ENCODE data around the gene PRAMEF14.
"Not testable (repeated sequence)": the region's sequence is repeated elsewhere in the genome, so short reads cannot be mapped to it uniquely, and the experiment has no call there.

PRAMEF14 gene, protein sequence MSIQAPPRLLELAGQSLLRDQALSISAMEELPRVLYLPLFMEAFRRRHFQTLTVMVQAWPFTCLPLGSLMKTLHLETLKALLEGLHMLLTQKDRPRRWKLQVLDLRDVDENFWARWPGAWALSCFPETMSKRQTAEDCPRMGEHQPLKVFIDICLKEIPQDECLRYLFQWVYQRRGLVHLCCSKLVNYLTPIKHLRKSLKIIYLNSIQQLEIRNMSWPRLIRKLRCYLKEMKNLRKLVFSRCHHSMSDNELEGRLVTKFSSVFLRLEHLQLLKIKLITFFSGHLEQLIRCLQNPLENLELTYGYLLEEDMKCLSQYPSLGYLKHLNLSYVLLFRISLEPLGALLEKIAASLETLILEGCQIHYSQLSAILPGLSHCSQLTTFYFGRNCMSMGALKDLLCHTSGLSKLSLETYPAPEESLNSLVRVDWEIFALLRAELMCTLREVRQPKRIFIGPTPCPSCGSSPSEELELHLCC

DNA sequence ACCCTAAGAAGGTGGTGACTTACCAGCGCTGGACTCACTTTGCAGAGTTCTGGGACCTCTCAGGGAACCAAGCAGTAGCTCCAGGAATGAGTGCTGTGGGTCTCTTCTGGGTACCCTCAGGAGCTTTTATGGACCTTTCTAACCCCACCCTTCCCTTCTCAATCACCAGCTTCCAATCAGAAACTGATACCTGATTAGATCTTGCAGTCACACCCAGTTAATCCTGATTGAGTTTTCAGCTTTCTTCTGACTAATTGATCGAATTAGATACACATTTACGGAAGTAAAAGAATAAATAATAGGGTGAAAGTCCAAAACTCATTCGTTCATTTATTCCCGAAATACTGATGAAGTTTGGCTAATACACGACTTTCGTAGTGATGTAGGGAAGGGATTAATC is at the start of gene PRAMEF14:
TSS of gene PRAMEF14 (minus strand) at position 101 of the 400 bp plus-strand sequence. CDS start 1,820 bp downstream, outside the sequence.
- DNase-seq, result not testable (repeated sequence)

DNA sequence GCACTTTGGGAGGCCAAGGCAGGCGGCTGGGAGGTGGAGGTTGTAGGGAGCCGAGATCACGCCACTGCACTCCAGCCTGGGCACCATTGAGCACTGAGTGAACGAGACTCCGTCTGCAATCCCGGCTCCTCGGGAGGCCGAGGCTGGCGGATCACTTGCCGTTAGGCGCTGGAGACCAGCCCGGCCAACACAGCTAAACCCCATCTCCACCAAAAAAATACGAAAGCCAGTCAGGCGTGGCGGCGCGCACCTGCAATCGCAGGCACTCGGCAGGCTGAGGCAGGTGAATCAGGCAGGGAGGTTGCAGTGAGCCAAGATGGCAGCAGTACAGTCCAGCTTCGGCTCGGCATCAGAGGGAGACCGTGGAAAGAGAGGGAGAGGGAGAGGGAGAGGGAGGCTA is 48.4 kb upstream of the PRAMEF14 start:
- not testable (repeated sequence) for DNase-seq

DNA sequence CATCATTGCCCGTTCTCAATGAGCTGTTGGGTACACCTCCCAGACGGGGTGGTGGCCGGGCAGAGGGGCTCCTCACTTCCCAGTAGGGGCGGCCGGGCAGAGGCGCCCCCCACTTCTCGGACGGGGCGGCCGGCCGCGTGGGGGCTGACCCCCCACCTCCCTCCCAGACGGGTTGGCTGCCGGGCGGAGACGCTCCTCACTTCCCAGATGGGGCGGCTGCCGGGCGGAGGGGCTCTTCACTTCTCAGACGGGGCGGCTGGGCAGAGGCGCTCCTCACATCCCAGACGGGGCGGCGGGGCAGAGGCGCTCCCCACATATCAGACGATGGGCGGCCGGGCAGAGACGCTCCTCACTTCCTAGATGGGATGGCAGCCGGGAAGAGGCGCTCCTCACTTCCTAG is 47.8 kb upstream of the PRAMEF14 start:
- DNase-seq, result not testable (repeated sequence)

DNA sequence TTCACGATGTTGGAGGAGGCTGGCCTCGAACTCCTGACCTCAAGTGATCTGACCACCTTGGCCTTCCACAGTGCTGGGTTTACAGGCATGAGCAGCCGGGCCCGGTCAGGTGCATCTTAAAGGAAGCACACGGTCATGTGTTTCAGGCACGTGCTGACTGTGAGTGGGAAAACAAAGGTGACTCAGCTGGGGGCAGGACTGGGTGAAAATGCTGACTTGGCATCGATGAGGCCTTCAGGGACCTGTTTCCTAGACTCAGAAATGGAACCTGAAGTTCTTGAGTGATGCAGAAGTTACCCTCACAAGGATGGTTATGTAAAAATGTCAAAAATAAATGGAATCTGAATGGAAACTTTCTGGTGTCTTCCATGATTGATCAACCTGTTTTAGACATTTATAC is 46.1 kb upstream of the PRAMEF14 start:
- not testable (repeated sequence) for DNase-seq

DNA sequence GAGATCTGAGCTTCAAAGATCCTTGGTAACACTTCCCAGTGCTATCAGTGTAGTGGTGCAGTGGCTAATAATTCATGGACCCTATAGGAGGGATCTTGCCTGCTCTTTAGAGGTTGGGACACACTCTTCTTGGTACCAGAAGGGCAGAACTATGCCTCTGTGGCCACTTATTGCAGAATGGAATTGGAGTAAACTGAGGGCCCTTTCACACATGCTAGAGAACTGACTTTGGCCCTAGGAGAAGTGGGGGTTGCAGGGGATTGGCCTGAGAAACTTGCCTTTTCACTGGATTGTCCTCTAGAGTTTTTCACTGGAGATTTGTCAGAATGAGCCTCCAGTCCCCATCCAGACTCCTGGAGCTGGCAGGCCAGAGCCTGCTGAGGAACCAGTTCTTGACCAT is 42.4 kb upstream of the PRAMEF14 start, which contains the start of gene PRAMEF17:
TSS of gene PRAMEF17 (plus strand) at position 301 of the 400 bp plus-strand sequence. CDS start at position 327, 26 bp downstream.
- not testable (repeated sequence) for DNase-seq

DNA sequence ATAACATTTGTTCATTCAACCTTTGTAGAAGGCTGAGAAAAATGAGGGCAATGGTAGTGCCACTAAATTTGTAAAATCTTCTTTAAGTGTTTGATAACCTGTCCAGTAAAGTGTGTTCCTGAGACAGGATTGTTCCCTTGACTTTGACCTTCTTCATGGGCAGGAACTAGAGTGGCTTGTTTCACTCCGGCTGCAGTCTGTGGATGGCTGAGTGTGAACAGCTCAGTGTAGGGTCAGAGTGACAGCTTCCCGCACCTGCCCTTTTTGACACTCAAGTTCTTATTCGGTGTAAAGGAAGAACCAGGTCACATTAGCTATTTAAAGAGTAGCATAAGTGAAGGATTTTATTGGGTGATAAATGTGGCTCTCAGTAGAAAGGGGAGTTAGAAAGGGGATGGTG is 33.4 kb upstream of the PRAMEF14 start:
- DNase-seq, result not testable (repeated sequence)

DNA sequence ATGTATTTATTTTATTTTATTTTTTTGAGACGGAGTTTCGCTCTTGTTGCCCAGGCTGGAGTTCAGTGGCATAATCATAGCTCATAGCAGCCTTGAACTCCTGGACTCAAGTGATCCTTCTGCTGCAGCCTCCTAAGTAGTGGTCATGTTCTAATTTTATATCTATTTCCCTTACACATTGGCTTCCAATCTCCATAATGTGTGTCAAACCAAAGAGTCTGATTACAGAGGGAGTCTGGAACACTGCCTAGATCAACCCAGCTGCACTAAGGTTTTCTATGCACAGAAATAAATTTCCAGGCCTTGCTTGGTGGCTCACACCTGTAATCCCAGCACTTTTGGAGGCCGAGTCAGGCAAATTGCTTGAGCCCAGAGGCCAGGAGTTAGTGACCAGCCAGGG is 32.0 kb upstream of the PRAMEF14 start:
- not testable (repeated sequence) for DNase-seq

DNA sequence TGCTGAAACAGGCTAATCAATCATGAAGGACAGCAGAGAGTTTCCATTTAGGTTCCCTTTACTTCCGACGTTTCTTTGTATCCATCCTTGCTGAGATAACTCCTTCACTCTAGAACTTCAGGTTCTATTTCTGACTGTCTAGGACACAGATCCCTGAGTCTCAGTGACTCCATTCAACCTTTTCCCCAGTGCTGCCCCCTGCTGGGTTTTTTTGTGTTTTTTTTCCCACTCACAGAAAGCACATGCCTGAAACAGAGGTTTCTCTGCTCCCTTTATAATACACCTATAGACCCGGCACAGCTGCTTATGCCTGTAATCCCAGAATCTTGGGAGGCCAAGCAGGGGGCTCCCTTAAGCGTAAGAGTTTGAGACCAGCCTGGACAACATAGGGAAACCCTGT is 21.6 kb upstream of the PRAMEF14 start:
- peak; percentile 31 for DNase-seq

DNA sequence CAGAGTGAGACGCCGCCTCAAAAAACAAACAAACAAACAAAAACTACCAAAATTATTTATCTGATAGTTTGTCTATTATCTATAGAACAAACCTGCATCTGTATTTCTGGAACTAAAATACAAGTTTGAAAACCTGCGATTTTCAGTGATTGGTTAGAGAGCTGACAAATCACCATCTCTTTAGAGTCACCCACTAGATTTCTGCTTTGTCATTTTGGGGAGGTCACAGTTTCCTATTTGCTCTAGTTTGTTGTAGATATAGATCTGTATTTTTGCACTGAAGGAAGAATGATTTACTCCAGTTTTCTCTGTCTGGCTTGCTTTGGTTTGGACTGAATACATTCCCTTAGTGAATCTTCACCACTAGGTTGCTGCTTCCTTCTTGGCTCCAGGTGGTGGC is 19.6 kb upstream of the PRAMEF14 start:
- not testable (repeated sequence) for DNase-seq

DNA sequence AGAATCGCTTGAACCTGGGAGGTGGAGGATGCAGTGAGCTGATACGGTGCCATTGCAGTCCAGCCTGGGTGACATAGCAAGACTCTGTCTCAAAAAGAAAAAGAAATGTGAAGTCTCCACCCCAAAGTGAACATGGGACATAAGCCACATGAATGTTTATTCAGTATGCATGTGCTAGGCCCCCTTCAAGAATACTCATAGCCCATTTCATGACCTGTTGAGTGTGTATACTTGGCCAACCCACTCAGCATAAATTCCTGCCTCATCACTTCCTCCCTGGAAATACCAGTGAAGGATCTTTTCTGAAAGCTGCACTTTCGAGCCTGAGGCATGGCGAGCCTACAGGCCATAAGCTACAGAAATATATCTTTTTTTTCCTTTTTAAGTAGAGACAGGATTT is 18.0 kb upstream of the PRAMEF14 start:
- DNase-seq, result not testable (repeated sequence)

DNA sequence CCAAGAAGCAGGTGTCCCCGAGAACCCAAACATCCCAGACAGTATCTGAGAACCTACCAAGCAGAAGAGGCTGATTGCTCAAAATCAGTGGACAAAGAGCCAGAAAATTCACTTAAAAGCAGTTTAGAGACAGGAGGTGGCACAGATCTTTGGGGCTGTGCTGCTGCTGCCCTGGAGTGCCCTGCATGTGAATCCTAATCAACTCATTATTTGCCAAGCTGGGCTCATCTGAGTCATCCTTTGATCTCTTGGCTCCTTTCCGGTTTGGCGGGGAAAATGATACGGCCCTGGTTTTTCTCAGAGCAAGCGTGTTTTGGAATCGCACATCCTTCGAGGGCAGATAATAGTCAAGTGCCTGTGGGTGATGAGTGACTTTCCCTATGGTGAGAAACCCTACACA is 15.4 kb upstream of the PRAMEF14 start:
- not testable (repeated sequence) for DNase-seq

DNA sequence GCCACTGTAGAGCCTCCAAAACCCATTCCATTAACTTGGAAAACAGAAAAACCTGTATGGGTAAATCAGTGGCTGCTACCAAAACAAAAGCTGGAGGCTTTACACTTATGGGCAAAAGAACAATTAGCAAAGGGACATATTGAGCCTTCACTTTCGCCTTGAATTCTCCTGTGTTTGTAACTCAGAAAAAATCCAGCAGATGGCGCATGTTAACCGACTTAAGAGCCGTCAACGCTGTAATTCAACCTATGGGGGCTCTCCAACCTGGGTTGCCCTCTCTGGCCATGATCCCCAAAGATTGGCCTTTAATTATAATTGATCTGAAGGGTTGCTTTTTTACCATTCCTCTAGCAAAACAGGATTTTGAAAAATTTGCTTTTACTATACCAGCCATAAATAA is 9.8 kb upstream of the PRAMEF14 start:
- peak; percentile 74 for DNase-seq

DNA sequence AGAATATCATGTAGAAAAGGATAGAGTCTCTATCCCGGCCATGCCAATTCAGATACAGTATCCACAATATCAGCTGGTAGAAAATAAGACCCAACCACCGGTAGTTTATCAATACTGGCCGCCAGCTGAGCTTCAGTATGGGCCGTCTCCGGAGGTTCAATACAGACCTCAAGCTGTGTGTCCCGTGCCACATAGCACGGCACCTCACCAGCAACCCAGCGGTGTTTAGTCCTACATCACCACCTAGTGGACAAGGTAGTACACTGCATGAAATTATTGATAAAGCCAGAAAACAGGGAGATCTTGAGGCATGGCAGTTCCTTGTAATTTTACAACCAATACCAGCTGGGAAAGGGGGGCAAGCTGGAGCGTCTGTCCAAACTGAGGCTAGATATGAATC is 7.5 kb upstream of the PRAMEF14 start:
- not testable (repeated sequence) for DNase-seq

DNA sequence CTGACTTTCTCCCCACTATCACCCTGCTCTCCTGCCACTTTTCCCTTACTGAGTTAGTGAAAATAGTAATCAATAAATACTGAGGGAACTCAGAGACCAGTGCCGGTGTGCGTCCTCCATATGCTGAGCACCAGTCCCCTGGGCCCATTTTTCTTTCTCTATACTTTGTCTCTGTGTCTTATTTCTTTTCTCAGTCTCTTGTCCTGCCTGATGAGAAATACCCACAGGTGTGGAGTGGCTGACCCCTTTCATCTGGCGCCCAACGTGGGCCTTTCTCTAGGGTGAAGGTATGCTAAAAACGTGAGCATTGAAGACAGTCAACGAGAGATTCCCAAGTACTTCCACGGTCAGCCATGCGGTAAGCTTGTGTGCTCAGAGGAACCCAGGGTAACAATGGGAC is 6.5 kb upstream of the PRAMEF14 start:
- not testable (repeated sequence) for DNase-seq

DNA sequence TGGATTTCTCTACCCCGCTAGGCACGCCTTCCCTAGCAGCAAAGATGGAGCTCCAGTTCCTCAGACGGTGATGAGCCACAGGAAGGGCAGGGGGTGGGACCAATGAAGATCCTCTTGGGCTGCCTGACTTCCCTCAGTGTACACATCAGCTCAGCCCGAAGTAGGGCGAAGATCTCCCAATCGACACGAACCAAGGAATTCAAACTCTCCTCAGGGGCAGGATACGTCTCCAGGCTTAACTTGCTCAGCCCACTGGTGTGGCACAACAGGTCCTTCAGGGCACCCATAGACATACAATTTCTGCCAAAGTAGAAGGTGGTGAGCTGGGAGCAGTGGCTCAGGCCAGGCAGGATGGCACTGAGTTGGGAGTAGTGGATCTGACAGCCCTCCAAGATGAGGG is 4.4 kb downstream of the PRAMEF14 start:
- DNase-seq, result not testable (repeated sequence)

DNA sequence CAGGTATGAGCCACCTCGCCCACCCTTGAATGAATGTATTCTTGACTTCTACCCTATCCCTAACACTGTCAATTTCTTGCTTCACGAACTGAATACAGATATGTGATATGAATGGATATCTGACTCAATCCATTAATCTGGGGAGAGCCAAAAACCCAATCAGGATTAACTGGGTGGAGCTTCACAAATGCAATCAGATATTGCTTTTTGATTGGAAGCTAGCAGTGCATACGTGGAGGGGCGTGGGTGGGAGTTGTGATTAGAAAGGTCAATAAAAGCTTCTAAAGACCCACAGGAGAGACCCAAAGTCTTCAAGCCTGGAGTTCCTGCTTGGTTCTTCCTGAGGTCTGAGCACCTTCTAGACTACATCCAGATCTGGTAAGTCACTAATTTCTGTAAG is 31.7 kb downstream of the PRAMEF14 start, which contains the start of gene PRAMEF15:
TSS of gene PRAMEF15 (plus strand) at position 301 of the 400 bp plus-strand sequence. CDS start 2,827 bp downstream, outside the sequence.
- not testable (repeated sequence) for DNase-seq

DNA sequence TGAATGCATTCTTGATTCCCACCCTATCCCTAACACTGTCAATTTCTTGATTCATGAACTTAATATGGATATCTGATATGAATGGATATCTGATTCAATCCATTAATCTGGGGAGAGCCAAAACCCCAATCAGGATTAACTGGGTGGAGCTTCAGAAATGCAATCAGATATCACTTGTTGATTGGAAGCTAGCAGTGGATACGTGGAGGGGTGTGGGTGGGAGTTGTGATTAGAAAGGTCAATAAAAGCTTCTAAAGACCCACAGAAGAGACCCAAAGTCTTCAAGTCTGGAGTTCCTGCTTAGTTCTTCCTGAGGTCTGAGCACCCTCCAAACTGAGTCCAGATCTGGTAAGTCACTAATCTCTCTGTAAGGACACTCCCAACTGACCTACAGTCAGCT is 43.7 kb downstream of the PRAMEF14 start, which contains the start of gene PRAMEF33:
TSS of gene PRAMEF33 (plus strand) at position 301 of the 400 bp plus-strand sequence. CDS start 2,416 bp downstream, outside the sequence.
- not testable (repeated sequence) for DNase-seq

DNA sequence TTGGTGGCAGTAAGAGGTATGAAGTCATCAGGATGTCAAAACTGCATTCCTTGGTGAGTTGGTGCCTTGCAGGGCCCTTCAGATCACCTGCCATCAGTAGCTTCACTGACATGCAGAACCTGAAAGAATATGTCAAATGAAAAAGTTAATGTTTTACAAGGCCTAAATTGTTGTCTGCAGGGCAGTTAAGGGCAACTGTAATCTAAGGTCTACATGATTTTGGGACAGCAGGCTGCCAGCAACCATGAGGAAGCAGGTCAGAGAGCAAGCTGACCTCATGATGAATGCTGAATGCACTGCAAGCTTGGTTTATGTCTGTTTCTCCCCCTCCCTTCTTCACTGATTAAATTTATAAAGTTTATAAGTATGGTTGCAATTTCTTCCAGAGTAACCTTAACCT is 44.7 kb downstream of the PRAMEF14 start:
- not testable (repeated sequence) for DNase-seq

DNA sequence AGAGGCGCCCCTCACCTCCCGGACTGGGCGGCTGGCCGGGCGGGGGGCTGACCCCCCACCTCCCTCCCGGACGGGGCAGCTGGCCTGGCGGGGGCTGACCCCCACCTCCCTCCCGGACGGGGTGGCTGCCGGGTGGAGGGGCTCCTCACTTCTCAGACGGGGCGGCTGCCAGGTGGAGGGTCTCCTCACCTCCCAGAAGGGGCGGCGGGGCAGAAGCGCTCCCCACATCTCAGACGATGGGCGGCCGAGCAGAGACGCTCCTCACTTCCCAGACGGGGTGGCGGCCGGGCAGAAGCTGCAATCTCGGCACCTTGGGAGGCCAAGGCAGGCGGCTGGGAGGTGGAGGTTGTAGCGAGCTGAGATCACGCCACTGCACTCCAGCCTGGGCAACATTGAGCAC is 48.2 kb downstream of the PRAMEF14 start:
- not testable (repeated sequence) for DNase-seq

DNA sequence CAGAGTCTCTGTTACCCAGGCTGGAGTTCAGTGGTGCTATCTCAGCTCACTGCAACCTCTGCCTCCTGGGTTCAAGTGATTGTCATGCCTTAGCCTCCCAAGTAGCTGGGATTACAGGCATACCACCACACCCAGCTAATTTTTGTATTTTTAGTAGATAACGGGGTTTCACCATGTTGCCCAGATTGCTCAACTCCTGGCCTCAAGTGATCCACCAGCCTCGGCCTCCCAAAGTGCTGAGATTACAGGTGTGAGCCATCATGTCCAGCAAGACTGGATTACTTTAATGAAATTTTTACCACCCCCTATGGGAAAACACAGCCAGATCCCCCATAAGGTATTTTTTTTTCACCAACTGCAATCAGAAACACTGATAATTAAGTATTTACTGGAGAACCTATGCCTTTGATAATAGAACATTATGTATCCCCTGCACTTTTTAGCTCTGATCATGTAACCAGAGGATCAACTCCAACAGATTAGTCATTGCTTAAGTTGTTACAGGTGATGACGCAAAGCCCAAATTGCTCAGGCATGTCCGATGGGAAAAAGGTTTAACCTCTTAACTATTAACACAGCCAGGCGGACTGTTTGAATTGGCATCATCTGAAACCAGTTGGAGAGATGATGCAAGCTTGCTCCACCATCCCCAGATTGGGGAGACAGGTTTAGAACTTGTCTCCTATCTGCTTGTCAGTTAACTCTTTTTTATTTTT is 49.6 kb downstream of the PRAMEF14 start:
- DNase-seq, result not testable (repeated sequence)

Measured in suppressor macrophage treated with lipopolysaccharide for 4 hours (primary cell).